Sigmoid colon (tissue), 4 donors: Measurements from ENCODE around the gene MSLN.

ENCODE experiments used
- CTCF ChIP-seq, 4 experiments: fragments of 450-650 bp in 3 of 4; fragments of 200-600 bp in 1 of 4; IDR thresholded peaks; one replicate each; pipeline ENCODE4 v1.5.1; 2016 to 2019; ENCODE audit warnings: antibody characterized with exemption in 4 of 4, mild to moderate bottlenecking in 3 of 4, moderate library complexity in 2 of 4
- EP300 ChIP-seq, 4 donors: sonication (generic); formaldehyde crosslinking; IDR thresholded peaks; one replicate each; pipeline ENCODE4 v1.6.1; 2017; ENCODE audit warnings: antibody characterized with exemption in 4 of 4
- POLR2A ChIP-seq, 2 donors: fragments of 450-650 bp; IDR thresholded peaks; one replicate each; pipeline ENCODE4 v1.6.1; 2016; ENCODE audit warnings: antibody characterized with exemption in 2 of 2, mild to moderate bottlenecking in 2 of 2, moderate library complexity in 2 of 2
- POLR2AphosphoS5 ChIP-seq, 4 donors: sonication (generic); formaldehyde crosslinking; IDR thresholded peaks; one replicate each; pipeline ENCODE4 v1.6.1; 2017; ENCODE audit warnings: antibody characterized with exemption in 4 of 4

- TF ChIP-seq CTCF (IDR thresholded peaks at IDR 0.05) = no peak
- no peak for TF ChIP-seq EP300 (IDR thresholded peaks at IDR 0.05)
- no peak for TF ChIP-seq POLR2A (IDR thresholded peaks at IDR 0.05)
- TF ChIP-seq POLR2AphosphoS5 (IDR thresholded peaks at IDR 0.05) = no peak
Observed at GRCh38 chr16:714558-715476, 45.7 kb upstream of the MSLN start, which contains the start of gene METRN.
